GM12878 (cell line): ENCODE measurements around the gene IGFBP2.

ENCODE experiments used
- CEBPB ChIP-seq, 2 experiments: fragments of 150-350 bp in 1 of 2; IDR thresholded peaks; 2 replicates each; pipeline ENCODE4 v1.6.1; 2012 to 2014; ENCODE audit warnings: low read depth in 2 of 2, low read length in 2 of 2, borderline replicate concordance in 1 of 2, inconsistent platforms in 1 of 2
- SP1 ChIP-seq: IDR thresholded peaks from one replicate; pipeline ENCODE4 v1.6.1; 2011; ENCODE audit warnings: low read depth, low read length
- TF ChIP-seq, protein P1 (sequence below): IDR thresholded peaks from 2 replicates; pipeline ENCODE4 v1.6.1; 2012; ENCODE audit warnings: mild to moderate bottlenecking, low read depth, low read length

- TF ChIP-seq, protein P1, sequence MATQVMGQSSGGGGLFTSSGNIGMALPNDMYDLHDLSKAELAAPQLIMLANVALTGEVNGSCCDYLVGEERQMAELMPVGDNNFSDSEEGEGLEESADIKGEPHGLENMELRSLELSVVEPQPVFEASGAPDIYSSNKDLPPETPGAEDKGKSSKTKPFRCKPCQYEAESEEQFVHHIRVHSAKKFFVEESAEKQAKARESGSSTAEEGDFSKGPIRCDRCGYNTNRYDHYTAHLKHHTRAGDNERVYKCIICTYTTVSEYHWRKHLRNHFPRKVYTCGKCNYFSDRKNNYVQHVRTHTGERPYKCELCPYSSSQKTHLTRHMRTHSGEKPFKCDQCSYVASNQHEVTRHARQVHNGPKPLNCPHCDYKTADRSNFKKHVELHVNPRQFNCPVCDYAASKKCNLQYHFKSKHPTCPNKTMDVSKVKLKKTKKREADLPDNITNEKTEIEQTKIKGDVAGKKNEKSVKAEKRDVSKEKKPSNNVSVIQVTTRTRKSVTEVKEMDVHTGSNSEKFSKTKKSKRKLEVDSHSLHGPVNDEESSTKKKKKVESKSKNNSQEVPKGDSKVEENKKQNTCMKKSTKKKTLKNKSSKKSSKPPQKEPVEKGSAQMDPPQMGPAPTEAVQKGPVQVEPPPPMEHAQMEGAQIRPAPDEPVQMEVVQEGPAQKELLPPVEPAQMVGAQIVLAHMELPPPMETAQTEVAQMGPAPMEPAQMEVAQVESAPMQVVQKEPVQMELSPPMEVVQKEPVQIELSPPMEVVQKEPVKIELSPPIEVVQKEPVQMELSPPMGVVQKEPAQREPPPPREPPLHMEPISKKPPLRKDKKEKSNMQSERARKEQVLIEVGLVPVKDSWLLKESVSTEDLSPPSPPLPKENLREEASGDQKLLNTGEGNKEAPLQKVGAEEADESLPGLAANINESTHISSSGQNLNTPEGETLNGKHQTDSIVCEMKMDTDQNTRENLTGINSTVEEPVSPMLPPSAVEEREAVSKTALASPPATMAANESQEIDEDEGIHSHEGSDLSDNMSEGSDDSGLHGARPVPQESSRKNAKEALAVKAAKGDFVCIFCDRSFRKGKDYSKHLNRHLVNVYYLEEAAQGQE: no peak
- TF ChIP-seq SP1: no peak
- TF ChIP-seq CEBPB (IDR thresholded peaks at IDR 0.05; ENCODE audit: borderline replicate concordance in 1 of 2, low read depth in 2 of 2, low read length in 2 of 2): no peak
Measured at GRCh38 chr2:216683846-216684245, 50.6 kb downstream of the IGFBP2 start.
